Activated CD4-positive, alpha-beta memory T cell treated with anti-CD3 and anti-CD28 coated beads for 36 hours (primary cell): Measurements from ENCODE around the gene B4GALNT4. TPM values are rescaled to one million over a fixed set of nuclear protein-coding genes. Genes with fewer than 3 reads are reported as not detected.
"Not testable (repeated sequence)": the region's sequence is repeated elsewhere in the genome, so short reads cannot be mapped to it uniquely, and the experiment has no call there.

Source experiments
- CTCF ChIA-PET: fragments of 350-600 bp; sonication (Branson Sonifier 250); formaldehyde crosslinking; loops from one replicate; lab custom pipeline; 2021; ENCODE audit warnings: antibody characterized with exemption, inconsistent platforms; lab: Charles Lee
- POLR2A ChIA-PET: fragments of 350-600 bp; sonication (Branson Sonifier 250); formaldehyde crosslinking; loops from one replicate; lab custom pipeline; 2021; ENCODE audit warnings: antibody characterized with exemption; lab: Charles Lee
- DNase-seq: peaks from one replicate; pipeline ENCODE4 v3.0.0-alpha.2; 2020
- H3K27ac Mint-ChIP-seq: one replicate; pipeline ENCODE4 v1.8.0; 2021; ENCODE audit warnings: mixed read lengths
- H3K27me3 Mint-ChIP-seq: one replicate; pipeline ENCODE4 v1.8.0; 2021; ENCODE audit warnings: mixed read lengths
- H3K36me3 Mint-ChIP-seq: one replicate; pipeline ENCODE4 v1.8.0; 2021; ENCODE audit warnings: mixed read lengths
- H3K4me1 Mint-ChIP-seq: one replicate; pipeline ENCODE4 v1.8.0; 2021; ENCODE audit warnings: low read depth, mixed read lengths
- H3K4me3 Mint-ChIP-seq: one replicate; pipeline ENCODE4 v1.8.0; 2021; ENCODE audit warnings: mild to moderate bottlenecking, mixed read lengths
- H3K9me3 Mint-ChIP-seq: one replicate; pipeline ENCODE4 v1.8.0; 2021; ENCODE audit warnings: mixed read lengths
- intact Hi-C: fragments of 100-400 bp; cut with micrococcal nuclease; formaldehyde crosslinking; loops from one replicate; pipeline ENCODE4 v1.15.1; 2023
- total RNA-seq, 2 experiments: library from RNA; stranded (reverse); gene quantifications; one replicate each; pipeline ENCODE4 v1.2.3, GENCODE V29; 2021

The B4GALNT4 gene
- total RNA-seq, 2 experiments from 2014 or later = 2.1 to 4.0 TPM

DNA sequence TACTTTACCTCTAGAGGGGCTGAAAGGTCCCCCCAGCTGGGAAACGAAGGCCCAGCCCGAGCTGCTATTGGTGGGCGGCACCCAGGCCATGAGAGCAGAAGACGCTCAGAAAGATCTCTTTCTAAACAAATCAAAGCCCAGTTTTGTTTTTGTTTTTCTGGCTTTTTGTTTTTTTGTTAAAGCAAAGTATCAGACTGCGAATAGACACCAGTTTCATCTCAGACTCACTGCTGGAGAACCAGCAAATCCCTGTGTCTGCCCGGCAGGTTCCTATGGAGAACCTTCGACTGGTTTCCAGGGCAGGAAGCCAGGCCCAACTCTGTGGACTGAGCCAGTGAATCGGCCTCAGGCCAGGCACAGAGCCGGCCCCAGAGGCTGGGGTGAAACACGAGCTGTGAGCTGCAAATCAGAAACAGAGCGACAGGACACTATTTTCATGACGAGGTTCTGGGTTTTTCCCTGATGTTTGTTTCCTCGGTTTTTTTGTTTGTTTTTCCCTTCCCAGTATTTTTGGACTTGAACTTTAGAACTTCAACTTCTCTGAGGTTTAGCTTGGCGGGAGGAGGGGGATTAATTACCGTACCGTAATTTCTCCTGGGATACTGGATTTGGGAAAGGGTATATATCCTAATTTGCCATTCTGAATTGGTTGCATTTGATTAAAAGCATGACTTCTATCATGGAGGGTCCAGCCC lies 16.0 kb upstream of the B4GALNT4 start:
- peak overlapping the region; percentile 56 for H3K27ac Mint-ChIP-seq
- no peaks in the 10 kb centered on the region for H3K27me3 Mint-ChIP-seq
- ChIA-PET POLR2A (no interaction called here), CTCF (interaction anchor here (0.9 to 1.5 kb wide), 4 partner anchors 11 to 48 kb away, joined by 3 to 5 read pairs (median 4); no protein-coding TSS in a partner anchor)
- peak; percentile 8 for DNase-seq
- intact Hi-C loops = no loop called here
- H3K36me3 Mint-ChIP-seq = peaks cover 1% of the 10 kb centered on the region
- H3K9me3 Mint-ChIP-seq = no peaks in the 10 kb centered on the region
- H3K4me1 Mint-ChIP-seq = peaks cover 33% of the 10 kb centered on the region
- H3K4me3 Mint-ChIP-seq = no peak overlapping the region

DNA sequence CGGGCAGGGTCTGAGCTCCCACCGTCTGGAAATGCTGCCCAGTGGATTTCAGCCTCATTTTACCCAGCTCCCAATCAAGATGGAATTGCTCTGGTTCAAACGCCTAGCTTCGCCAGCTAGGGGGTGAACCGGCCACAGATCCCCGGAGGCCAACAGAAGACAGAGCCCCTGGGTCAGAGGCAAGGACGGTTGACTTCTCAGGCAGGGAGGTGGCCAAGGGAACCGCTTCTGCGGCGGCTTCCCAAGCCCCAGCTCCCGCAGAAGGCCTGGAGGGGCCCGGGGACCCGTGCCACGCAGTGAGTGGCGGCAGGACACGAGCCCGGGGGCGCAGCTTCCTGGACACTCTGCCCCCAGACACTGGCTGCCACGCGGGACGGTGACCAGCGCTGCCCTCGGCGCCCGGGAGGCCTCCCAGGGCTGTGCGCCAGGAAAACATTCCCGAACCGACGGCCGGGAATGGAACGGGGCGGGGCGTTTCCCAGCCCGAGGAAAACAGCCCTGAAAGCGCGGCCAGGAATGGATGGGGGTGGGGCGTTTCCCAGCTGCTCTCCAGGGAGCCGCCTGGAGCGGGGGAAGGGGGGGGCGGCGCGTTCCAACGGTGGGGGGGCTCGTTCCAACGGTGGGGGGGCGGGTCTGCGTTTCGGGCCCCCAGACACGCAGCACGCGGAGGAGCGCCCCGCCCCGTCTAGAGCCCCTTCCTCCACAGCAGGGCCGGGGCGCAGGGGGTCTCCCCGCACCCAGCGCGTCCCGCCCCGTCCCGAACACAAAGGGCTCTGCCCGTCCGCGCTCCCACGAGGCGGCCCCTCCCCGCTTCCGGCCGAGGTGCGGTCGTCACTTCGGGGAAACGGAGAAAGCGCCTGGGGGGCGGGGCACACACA lies 13.5 kb upstream of the B4GALNT4 start:
- intact Hi-C loops = loop anchor here (1.0 to 5.0 kb wide), 6 partner anchors 41 to 149 kb away; partner anchors contain the start of genes BET1L, PSMD13, RIC8A and SIRT3
- ChIA-PET POLR2A (interaction anchor here (0.7 to 3.0 kb wide), 22 partner anchors 17 to 151 kb away, joined by 3 to 47 read pairs (median 4); partner anchors contain the start of genes BET1L, IFITM2, PSMD13 and PTDSS2), CTCF (interaction anchor here (0.6 to 2.2 kb wide), 13 partner anchors 29 to 149 kb away, joined by 3 to 18 read pairs (median 7); partner anchors contain the start of genes BET1L, IFITM1, PSMD13 and RIC8A)
- no peaks in the 10 kb centered on the region for H3K27me3 Mint-ChIP-seq
- peak; percentile 92 for DNase-seq
- no peak overlapping the region for H3K27ac Mint-ChIP-seq
- H3K36me3 Mint-ChIP-seq = peaks cover 1% of the 10 kb centered on the region
- H3K4me3 Mint-ChIP-seq = no peak overlapping the region
- peaks cover 32% of the 10 kb centered on the region for H3K4me1 Mint-ChIP-seq
- H3K9me3 Mint-ChIP-seq = no peaks in the 10 kb centered on the region

DNA sequence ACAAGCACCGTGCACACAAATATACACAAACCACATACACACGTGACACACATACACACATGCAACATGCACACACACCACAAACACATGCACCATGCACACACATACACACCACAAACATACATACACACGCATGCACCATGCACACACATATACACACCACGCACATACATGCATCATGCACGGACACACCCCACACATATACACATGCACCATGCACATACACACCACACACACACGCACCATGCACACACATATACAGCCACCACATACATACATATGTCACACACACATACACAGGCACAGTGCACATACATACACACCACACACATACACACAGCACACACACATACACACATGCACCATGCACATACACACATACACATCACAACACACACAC lies 12.7 kb upstream of the B4GALNT4 start:
- intact Hi-C loops = loop anchor here (2.0 to 5.0 kb wide), 3 partner anchors 52 to 149 kb away; partner anchors contain the start of genes BET1L and RIC8A
- Mint-ChIP-seq H3K27me3 (no peaks in the 10 kb centered on the region), H3K4me1 (peaks cover 29% of the 10 kb centered on the region), H3K36me3 (peaks cover 1% of the 10 kb centered on the region), H3K9me3 (peaks cover 5% of the 10 kb centered on the region), H3K4me3 (no peak overlapping the region), H3K27ac (no peak overlapping the region)
- DNase-seq = no peak
- ChIA-PET CTCF (interaction anchor here (0.6 to 2.2 kb wide), 6 partner anchors 39 to 150 kb away, joined by 3 to 18 read pairs (median 16); partner anchors contain the start of gene IFITM1), POLR2A (interaction anchor here (1.0 to 3.0 kb wide), 8 partner anchors 27 to 149 kb away, joined by 3 to 47 read pairs (median 9); partner anchors contain the start of genes BET1L and RIC8A)

DNA sequence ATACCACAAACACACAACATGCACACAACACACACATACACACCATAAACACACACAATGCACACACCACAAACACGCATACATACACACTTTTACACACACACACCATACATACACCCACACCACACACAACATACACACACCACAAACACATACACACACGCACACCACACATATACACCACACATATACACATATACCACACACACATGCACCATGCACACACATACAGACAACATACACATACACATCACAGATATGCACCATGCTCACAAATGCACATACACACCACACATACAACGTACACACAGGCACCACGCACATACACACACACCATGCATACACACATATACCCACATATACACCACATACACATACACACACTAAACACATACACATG lies 11.7 kb upstream of the B4GALNT4 start:
- no peak overlapping the region for H3K4me3 Mint-ChIP-seq
- peaks cover 1% of the 10 kb centered on the region for H3K36me3 Mint-ChIP-seq
- peaks cover 7% of the 10 kb centered on the region for H3K9me3 Mint-ChIP-seq
- peaks cover 24% of the 10 kb centered on the region for H3K4me1 Mint-ChIP-seq
- ChIA-PET CTCF (no interaction called here), POLR2A (no interaction called here)
- H3K27ac Mint-ChIP-seq = no peak overlapping the region
- H3K27me3 Mint-ChIP-seq = no peaks in the 10 kb centered on the region
- DNase-seq = no peak
- intact Hi-C loops = loop anchor here (2.0 to 5.0 kb wide), 3 partner anchors 53 to 150 kb away; partner anchors contain the start of genes BET1L and RIC8A

DNA sequence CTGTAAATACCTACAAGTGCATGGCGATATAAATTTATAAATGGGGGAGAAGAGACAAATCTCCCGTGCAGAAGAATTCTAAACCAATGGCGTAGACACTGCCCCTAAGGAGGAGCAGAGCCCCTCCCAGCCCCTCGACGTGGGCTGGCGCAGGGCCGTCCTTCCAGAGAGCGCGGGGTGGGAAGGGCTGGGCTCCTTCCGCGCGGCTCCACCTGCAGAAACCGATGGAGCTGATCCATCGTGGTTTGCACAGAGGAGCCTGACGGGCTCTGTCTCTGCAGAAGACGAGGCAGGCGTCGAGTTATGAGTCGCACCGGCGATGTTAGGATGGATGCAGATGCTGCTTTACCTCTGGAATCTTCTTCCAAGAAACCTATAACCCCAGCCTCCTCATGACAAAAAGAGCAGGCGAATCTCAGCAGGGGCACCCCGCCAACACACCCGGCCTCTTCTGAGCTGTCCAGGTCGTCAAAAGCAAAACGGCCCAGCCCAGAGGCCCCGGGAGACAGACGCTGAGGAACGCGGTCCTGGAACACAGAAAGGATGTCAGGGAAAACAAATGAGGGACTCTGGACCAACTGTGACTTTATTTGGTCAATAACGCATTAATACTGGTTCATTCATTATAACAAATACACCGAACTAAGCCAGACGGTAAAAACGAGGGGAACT lies 11.0 kb upstream of the B4GALNT4 start:
- Mint-ChIP-seq H3K9me3 (peaks cover 7% of the 10 kb centered on the region), H3K27me3 (no peaks in the 10 kb centered on the region), H3K4me1 (peaks cover 17% of the 10 kb centered on the region), H3K27ac (no peak overlapping the region), H3K36me3 (peaks cover 1% of the 10 kb centered on the region), H3K4me3 (no peak overlapping the region)
- intact Hi-C loops = loop anchor here (5.0 kb wide), 2 partner anchors 106 to 151 kb away; partner anchors contain the start of genes BET1L and RIC8A
- ChIA-PET CTCF (interaction anchor here (0.6 to 1.9 kb wide), 6 partner anchors 33 to 108 kb away, joined by 3 to 12 read pairs (median 3); no protein-coding TSS in a partner anchor), POLR2A (interaction anchor here (1.2 to 1.7 kb wide), 2 partner anchors 42 to 142 kb away, joined by 3 to 6 read pairs; no protein-coding TSS in a partner anchor)
- DNase-seq = no peak

DNA sequence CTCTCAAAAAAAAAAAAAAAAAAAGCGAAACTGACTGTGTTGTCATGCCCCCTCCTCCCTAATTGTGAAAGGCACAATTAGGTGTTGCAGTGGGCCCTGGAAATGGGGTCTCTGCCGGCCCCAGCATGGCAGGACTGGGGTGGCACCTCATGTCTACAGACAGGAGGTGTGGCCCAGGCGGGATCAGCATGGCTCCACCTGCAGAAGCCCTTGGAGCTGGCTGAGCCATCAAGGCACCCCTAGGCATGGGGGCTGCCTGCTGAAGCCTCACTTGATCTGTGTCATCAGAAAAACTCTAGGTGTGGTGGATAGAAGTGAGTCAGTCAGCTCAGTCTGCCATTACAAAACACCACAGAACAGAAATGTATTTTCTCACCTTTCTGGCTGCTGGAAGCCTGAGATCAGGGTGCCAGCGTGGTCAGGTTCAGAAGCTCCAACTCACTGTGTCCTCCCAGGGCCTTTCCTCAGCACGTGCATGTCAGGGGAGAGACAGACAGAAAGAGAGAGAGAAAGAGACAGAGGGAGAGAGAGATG lies 10.1 kb upstream of the B4GALNT4 start:
- Mint-ChIP-seq H3K4me1 (peaks cover 10% of the 10 kb centered on the region), H3K27me3 (no peaks in the 10 kb centered on the region), H3K4me3 (no peak overlapping the region), H3K9me3 (peaks cover 7% of the 10 kb centered on the region), H3K36me3 (peaks cover 1% of the 10 kb centered on the region), H3K27ac (no peak overlapping the region)
- POLR2A ChIA-PET = interaction anchor here (0.9 to 1.7 kb wide), 3 partner anchors 43 to 152 kb away, joined by 3 to 6 read pairs (median 3); partner anchors contain the start of genes BET1L and RIC8A
- DNase-seq = peak; percentile 62
- intact Hi-C loops = loop anchor here (5.0 kb wide), 2 partner anchors 107 to 152 kb away; partner anchors contain the start of genes BET1L and RIC8A
- CTCF ChIA-PET = interaction anchor here (0.6 to 1.9 kb wide), 6 partner anchors 34 to 109 kb away, joined by 3 to 12 read pairs (median 3); no protein-coding TSS in a partner anchor

DNA sequence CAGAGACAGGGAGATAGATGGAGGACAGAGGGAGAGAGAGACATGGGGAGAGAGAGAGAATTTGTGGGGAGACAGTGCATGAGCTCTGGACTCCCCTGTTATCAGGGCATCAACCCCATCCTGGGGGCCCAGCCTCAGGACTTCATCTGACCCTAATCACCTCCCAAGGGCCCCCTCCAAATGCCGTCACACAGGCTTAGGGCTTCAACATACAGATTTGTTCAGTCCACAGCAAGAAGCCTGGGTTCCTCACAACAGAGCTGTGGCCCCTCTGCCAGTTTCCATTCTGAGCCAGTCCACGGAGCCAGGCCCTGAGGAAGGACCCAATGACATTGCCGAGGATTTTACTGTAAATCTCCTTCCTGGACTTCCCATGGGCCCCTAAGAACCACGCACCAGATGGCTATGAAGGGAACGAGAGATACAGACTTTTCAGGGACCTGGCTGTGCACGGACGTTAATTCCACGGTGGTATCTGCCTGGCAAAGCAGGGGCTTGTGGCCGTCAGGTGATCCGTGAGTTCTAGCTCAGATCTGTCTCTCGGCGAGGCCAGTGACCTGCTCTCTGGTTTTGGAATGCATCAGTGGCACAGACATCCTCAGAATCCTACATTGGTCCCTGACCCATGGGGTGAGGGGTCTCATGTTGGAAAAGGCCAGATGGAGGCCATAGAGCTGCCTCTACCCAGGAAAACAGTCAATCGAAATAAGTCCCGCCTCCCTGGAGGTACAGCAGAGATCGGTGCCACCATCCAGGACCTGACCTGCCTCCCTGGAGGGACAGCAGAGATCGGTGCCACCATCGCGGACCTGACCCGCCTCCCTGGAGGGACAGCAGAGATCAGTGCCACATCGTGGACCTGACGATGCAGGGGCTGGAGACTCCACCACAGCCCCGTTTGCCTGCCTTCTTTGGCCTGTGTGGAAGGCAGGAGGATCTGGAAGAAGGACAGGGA lies 8.7 kb upstream of the B4GALNT4 start:
- Mint-ChIP-seq H3K4me3 (no peak overlapping the region), H3K27me3 (peaks cover 6% of the 10 kb centered on the region), H3K27ac (no peak overlapping the region), H3K4me1 (peaks cover 3% of the 10 kb centered on the region), H3K36me3 (no peaks in the 10 kb centered on the region), H3K9me3 (peaks cover 7% of the 10 kb centered on the region)
- CTCF ChIA-PET = interaction anchor here (0.7 to 4.3 kb wide), 4 partner anchors 55 to 154 kb away, joined by 3 to 46 read pairs (median 5); partner anchors contain the start of genes BET1L, IFITM2 and RIC8A
- DNase-seq = no peak
- POLR2A ChIA-PET = no interaction called here
- intact Hi-C loops = no loop called here

DNA sequence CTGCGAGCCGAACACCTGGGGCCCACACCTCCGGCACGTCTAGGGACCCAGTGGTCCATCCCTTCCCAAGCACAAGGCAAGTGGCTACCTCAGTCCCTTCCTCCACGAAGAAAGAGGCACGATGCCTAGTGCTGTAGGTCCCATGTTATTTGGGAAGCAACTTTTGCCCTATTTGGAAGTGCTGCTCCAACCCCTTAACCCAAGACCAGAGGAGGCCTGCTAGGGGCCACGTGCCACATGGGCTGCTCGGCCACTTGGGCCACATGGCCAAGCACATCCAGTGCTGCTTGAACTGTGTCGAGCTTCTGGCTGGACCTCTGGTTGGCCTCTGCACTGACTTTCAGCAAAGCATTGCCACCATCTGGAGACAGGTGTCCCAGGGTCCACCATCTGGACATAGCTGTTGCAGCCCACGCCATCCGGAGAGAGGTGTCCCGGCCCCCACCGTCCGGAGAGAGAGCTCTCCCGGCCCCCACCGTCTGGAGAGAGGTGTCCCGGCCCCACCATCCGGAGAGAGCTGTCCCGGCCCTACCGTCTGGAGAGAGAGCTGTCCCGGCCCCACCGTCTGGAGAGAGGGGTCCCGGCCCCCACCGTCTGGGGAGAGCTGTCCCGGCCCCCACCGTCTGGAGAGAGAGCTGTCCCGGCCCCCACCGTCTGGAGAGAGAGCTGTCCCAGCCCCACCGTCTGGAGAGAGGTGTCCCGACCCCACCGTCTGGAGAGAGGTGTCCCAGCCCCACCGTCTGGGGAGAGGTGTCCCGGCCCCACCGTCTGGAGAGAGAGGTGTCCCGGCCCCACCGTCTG lies 6.5 kb upstream of the B4GALNT4 start:
- no peaks in the 10 kb centered on the region for H3K36me3 Mint-ChIP-seq
- H3K27ac Mint-ChIP-seq = no peak overlapping the region
- POLR2A ChIA-PET = no interaction called here
- H3K4me3 Mint-ChIP-seq = no peak overlapping the region
- H3K4me1 Mint-ChIP-seq = peaks cover 3% of the 10 kb centered on the region
- CTCF ChIA-PET = interaction anchor here (0.6 to 4.3 kb wide), 11 partner anchors 16 to 163 kb away, joined by 3 to 46 read pairs (median 5); partner anchors contain the start of genes ANO9, BET1L, IFITM2 and RIC8A
- peaks cover 15% of the 10 kb centered on the region for H3K27me3 Mint-ChIP-seq
- H3K9me3 Mint-ChIP-seq = peaks cover 7% of the 10 kb centered on the region
- intact Hi-C loops = no loop called here
- DNase-seq = no peak

DNA sequence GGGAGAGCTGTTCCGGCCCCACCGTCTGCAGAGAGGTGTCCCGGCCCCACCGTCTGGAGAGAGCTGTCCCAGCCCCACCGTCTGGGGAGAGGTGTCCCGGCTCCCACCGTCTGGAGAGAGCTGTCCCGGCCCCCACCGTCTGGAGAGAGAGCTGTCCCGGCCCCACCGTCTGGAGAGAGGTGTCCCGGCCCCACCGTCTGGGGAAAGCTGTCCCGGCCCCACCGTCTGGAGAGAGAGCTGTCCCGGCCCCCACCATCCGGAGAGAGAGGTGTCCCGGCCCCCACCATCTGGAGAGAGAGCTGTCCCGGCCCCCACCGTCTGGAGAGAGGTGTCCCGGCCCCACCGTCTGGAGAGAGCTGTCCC lies 5.9 kb upstream of the B4GALNT4 start:
- H3K4me1 Mint-ChIP-seq, POLR2A ChIA-PET, H3K36me3 Mint-ChIP-seq, H3K9me3 Mint-ChIP-seq, H3K4me3 Mint-ChIP-seq, DNase-seq, intact Hi-C loops, H3K27ac Mint-ChIP-seq: not testable (repeated sequence)
- H3K27me3 Mint-ChIP-seq = peaks cover 21% of the 10 kb centered on the region
- CTCF ChIA-PET = interaction anchor here (0.6 to 4.3 kb wide), 9 partner anchors 46 to 164 kb away, joined by 3 to 46 read pairs (median 4); partner anchors contain the start of genes ANO9 and IFITM2
